ENCODE measurements around the gene ALDH8A1. TPM values are rescaled to one million over a fixed set of nuclear protein-coding genes. Genes with fewer than 3 reads are reported as not detected.

Gene ALDH8A1
- total RNA-seq, 1 experiment from 2014 or later: 0.68 TPM

- no peaks in the 10 kb centered on the region for H3K4me1 Mint-ChIP-seq (ENCODE audit: low read depth, unreplicated experiment)
- H3K27me3 Mint-ChIP-seq (ENCODE audit: unreplicated experiment): no peaks in the 10 kb centered on the region
- no peak for TF ChIP-seq CTCF (IDR thresholded peaks at IDR 0.05; ENCODE audit: unreplicated experiment)
- CTCF ChIA-PET: no interaction called here
- no peaks in the 10 kb centered on the region for H3K36me3 Mint-ChIP-seq (ENCODE audit: insufficient read depth, unreplicated experiment)
- H3K4me3 Mint-ChIP-seq (ENCODE audit: low read depth, unreplicated experiment): no peak overlapping the region
- intact Hi-C loops (cut with micrococcal nuclease; ENCODE audit: unreplicated experiment): no loop called here
- no TSS peak for BruUV-seq (replicated peaks)
- DNase-seq: no peak
- H3K9me3 Mint-ChIP-seq (ENCODE audit: low read depth, unreplicated experiment): no peaks in the 10 kb centered on the region
- H3K27ac Mint-ChIP-seq (ENCODE audit: unreplicated experiment): no peak overlapping the region
Measured at GRCh38 chr6:134870677-134871498, 79.0 kb downstream of the ALDH8A1 start.

DNA sequence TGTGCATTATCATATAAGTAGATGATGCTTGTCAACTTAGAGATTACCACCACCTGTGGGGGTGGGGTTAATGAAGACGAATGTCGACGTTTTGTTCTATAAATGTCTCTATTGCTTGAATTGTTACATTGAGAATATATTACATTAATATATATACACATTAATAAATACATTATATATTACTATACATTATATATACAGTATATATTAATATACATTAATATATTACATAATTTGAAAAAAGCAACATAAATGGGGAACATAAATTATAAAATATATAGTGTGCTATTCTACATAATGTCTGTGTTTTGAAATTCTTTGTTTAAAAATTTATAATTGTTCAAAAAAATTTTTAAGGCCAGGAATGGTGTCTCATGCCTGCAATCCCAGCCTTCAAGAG is 81.1 kb downstream of the ALDH8A1 start:
- no peak for TF ChIP-seq CTCF (IDR thresholded peaks at IDR 0.05; ENCODE audit: unreplicated experiment)
- Mint-ChIP-seq H3K4me1 (ENCODE audit: low read depth, unreplicated experiment) (no peaks in the 10 kb centered on the region), H3K9me3 (ENCODE audit: low read depth, unreplicated experiment) (no peaks in the 10 kb centered on the region), H3K27me3 (ENCODE audit: unreplicated experiment) (no peaks in the 10 kb centered on the region), H3K36me3 (ENCODE audit: insufficient read depth, unreplicated experiment) (no peaks in the 10 kb centered on the region), H3K27ac (ENCODE audit: unreplicated experiment) (no peak overlapping the region), H3K4me3 (ENCODE audit: low read depth, unreplicated experiment) (no peak overlapping the region)
- BruUV-seq (replicated peaks): no TSS peak
- DNase-seq: no peak
- CTCF ChIA-PET: no interaction called here
- intact Hi-C loops (cut with micrococcal nuclease; ENCODE audit: unreplicated experiment): no loop called here

Small RNAs within 50 kb of the gene (microRNA-seq; reads per million reads assigned to microRNA genes)
- 3.2 reads per million for gene MIR3662

Other genes starting within 250 kb of the ALDH8A1 start
- 41.7 and 50.0 TPM in 2 replicates for gene HBS1L, start 104.7 kb upstream of the ALDH8A1 start, total RNA-seq (2022)
- 1.5 and 3.1 TPM in 2 replicates for gene MYB, start 231.2 kb upstream of the ALDH8A1 start, total RNA-seq (2022)

Data from Calu3 (cell line).